ENCODE measurements around the gene ETV3L. TPM values are rescaled to one million over a fixed set of nuclear protein-coding genes. Genes with fewer than 3 reads are reported as not detected.

Gene ETV3L
- polyA plus RNA-seq, 1 experiment = not detected

- TF ChIP-seq, protein P1, sequence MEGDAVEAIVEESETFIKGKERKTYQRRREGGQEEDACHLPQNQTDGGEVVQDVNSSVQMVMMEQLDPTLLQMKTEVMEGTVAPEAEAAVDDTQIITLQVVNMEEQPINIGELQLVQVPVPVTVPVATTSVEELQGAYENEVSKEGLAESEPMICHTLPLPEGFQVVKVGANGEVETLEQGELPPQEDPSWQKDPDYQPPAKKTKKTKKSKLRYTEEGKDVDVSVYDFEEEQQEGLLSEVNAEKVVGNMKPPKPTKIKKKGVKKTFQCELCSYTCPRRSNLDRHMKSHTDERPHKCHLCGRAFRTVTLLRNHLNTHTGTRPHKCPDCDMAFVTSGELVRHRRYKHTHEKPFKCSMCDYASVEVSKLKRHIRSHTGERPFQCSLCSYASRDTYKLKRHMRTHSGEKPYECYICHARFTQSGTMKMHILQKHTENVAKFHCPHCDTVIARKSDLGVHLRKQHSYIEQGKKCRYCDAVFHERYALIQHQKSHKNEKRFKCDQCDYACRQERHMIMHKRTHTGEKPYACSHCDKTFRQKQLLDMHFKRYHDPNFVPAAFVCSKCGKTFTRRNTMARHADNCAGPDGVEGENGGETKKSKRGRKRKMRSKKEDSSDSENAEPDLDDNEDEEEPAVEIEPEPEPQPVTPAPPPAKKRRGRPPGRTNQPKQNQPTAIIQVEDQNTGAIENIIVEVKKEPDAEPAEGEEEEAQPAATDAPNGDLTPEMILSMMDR (IDR thresholded peaks at IDR 0.05; ENCODE audit: insufficient read depth, low read depth, low read length) = no peak
- CTCF ChIA-PET = interaction anchor here (5.3 kb wide), 1 partner anchor 24 kb away, joined by 24 read pairs; no protein-coding TSS in a partner anchor
- POLR2A ChIA-PET = no interaction called here
- no peak for DNase-seq (ENCODE audit: low read depth)
- peaks cover 6% of the 10 kb centered on the region for H3K36me3 ChIP-seq (ENCODE audit: control insufficient read depth, insufficient read depth, low read length)
- H3K27me3 ChIP-seq (ENCODE audit: control insufficient read depth, insufficient read depth, low read length) = no peaks in the 10 kb centered on the region
- H3K4me3 ChIP-seq (ENCODE audit: low read depth, low read length) = no peak overlapping the region
Observed at GRCh38 chr1:157132616-157133167, 33.1 kb upstream of the ETV3L start.

DNA sequence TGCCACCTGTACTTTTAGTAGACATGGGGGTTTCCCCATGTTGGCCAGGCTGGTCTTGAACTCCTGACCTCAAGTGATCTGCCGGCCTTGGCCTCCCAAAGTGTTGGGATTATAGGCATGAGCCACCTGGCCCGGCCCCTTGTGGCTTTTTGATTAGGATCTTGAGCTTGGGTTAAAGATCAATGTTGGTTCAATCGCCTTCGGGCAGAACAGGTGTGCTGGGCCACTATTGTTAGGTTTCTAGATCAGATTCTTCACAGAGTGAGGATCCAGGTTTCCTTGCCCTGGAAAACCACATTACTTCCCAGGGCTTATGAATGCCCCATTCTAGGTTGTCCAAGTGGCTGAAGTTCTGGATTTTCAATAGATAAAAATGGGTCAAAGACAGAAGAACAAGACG, 32.5 kb upstream of the ETV3L start:
- H3K4me3 ChIP-seq (ENCODE audit: low read depth, low read length) = no peak overlapping the region
- H3K27me3 ChIP-seq (ENCODE audit: control insufficient read depth, insufficient read depth, low read length) = no peaks in the 10 kb centered on the region
- no peak for DNase-seq (ENCODE audit: low read depth)
- CTCF ChIA-PET = interaction anchor here (5.3 kb wide), 1 partner anchor 24 kb away, joined by 24 read pairs; no protein-coding TSS in a partner anchor
- H3K36me3 ChIP-seq (ENCODE audit: control insufficient read depth, insufficient read depth, low read length) = peaks cover 6% of the 10 kb centered on the region
- TF ChIP-seq, protein P1 (IDR thresholded peaks at IDR 0.05; ENCODE audit: insufficient read depth, low read depth, low read length) = no peak
- POLR2A ChIA-PET = no interaction called here

GRCh38 chr1:157131281-157131680, 31.7 kb upstream of the ETV3L start:
- no peak for DNase-seq (ENCODE audit: low read depth)
- TF ChIP-seq, protein P1 (IDR thresholded peaks at IDR 0.05; ENCODE audit: insufficient read depth, low read depth, low read length) = no peak
- no peaks in the 10 kb centered on the region for H3K27me3 ChIP-seq (ENCODE audit: control insufficient read depth, insufficient read depth, low read length)
- H3K4me3 ChIP-seq (ENCODE audit: low read depth, low read length) = no peak overlapping the region
- H3K36me3 ChIP-seq (ENCODE audit: control insufficient read depth, insufficient read depth, low read length) = peaks cover 6% of the 10 kb centered on the region
- ChIA-PET CTCF (no interaction called here), POLR2A (no interaction called here)

- DNase-seq (ENCODE audit: low read depth) = no peak
- no peak overlapping the region for H3K4me3 ChIP-seq (ENCODE audit: low read depth, low read length)
- CTCF ChIA-PET = interaction anchor here (1.0 to 1.6 kb wide), 2 partner anchors 13 to 49 kb away, joined by 3 to 5 read pairs; partner anchors contain the start of gene ETV3
- POLR2A ChIA-PET = no interaction called here
- H3K36me3 ChIP-seq (ENCODE audit: control insufficient read depth, insufficient read depth, low read length) = peaks cover 12% of the 10 kb centered on the region
- TF ChIP-seq, protein P1 (IDR thresholded peaks at IDR 0.05; ENCODE audit: insufficient read depth, low read depth, low read length) = no peak
- no peaks in the 10 kb centered on the region for H3K27me3 ChIP-seq (ENCODE audit: control insufficient read depth, insufficient read depth, low read length)
Observed at GRCh38 chr1:157124855-157125254, 25.2 kb upstream of the ETV3L start.

GRCh38 chr1:157119448-157119847, 19.8 kb upstream of the ETV3L start:
- H3K4me3 ChIP-seq (ENCODE audit: low read depth, low read length) = no peak overlapping the region
- H3K36me3 ChIP-seq (ENCODE audit: control insufficient read depth, insufficient read depth, low read length) = peaks cover 4% of the 10 kb centered on the region; the same call in 1 of the 2 replicates
- TF ChIP-seq, protein P1 (IDR thresholded peaks at IDR 0.05; ENCODE audit: insufficient read depth, low read depth, low read length) = no peak
- POLR2A ChIA-PET = interaction anchor here (0.5 kb wide), 1 partner anchor 22 kb away, joined by 5 read pairs; no protein-coding TSS in a partner anchor
- peaks cover 2% of the 10 kb centered on the region for H3K27me3 ChIP-seq (ENCODE audit: control insufficient read depth, insufficient read depth, low read length)
- CTCF ChIA-PET = interaction anchor here (0.5 to 0.9 kb wide), 3 partner anchors 23 to 577 kb away, joined by 3 read pairs; no protein-coding TSS in a partner anchor
- DNase-seq (ENCODE audit: low read depth) = no peak
